H1 (cell line): ENCODE data around the gene MYO5A. TPM values are rescaled to one million over a fixed set of nuclear protein-coding genes. Genes with fewer than 3 reads are reported as not detected.

Experiments used
- CBX8 ChIP-seq: fragments of 300-800, 300-1000 bp; sonication (generic); IDR thresholded peaks from 2 replicates; pipeline ENCODE4 v1.7.1; 2016; ENCODE audit warnings: low read depth, low read length, borderline replicate concordance
- HDAC2 ChIP-seq, 2 experiments: fragments of 300-600 bp in 1 of 2; sonication (generic) in 1 of 2; IDR thresholded peaks; 2 replicates each; pipeline ENCODE4 v1.6.1; 2011 to 2012; ENCODE audit warnings: low read depth in 2 of 2, low read length in 2 of 2, mild to moderate bottlenecking in 2 of 2, moderate library complexity in 2 of 2, borderline replicate concordance in 1 of 2, inconsistent platforms in 1 of 2
- MAFK ChIP-seq: IDR thresholded peaks from 2 replicates; pipeline ENCODE4 v1.6.1; 2012; ENCODE audit warnings: low read depth, mild to moderate bottlenecking, improper control_type of control experiment, low read length
- POLR2A ChIP-seq, 2 experiments: IDR thresholded peaks; 1 replicate in 1 of 2; 2 replicates in 1 of 2; pipeline ENCODE4 v1.6.1; 2011; ENCODE audit warnings: low read depth in 2 of 2, low read length in 2 of 2, mild to moderate bottlenecking in 2 of 2; ENCODE audit errors: control extremely low read depth in 1 of 2
- SIX5 ChIP-seq: IDR thresholded peaks from 2 replicates; pipeline ENCODE4 v1.6.1; 2011; ENCODE audit warnings: mild to moderate bottlenecking, low read depth, low read length
- TCF12 ChIP-seq: IDR thresholded peaks from 2 replicates; pipeline ENCODE4 v1.6.1; 2011; ENCODE audit warnings: low read depth, mild to moderate bottlenecking, low read length
- TEAD4 ChIP-seq: IDR thresholded peaks from 2 replicates; pipeline ENCODE4 v1.6.1; 2012; ENCODE audit warnings: low read depth, low read length, inconsistent platforms, mixed read lengths
- polyA plus RNA-seq, 7 experiments: library from polyadenylated mRNA; depleted of rRNA in 3 of 7; stranded (reverse) in 5 of 7; unstranded in 2 of 7; fragments of >200 nt in 5 of 7; fragments of 200-250 nt in 2 of 7; gene quantifications; 1 replicate in 5 of 7; 2 replicates in 1 of 7; 4 replicates in 1 of 7; pipeline versions ENCODE4 v1.2.1 to v1.2.3, GENCODE V29; 2011 to 2013; ENCODE audit warnings: missing spikeins in 2 of 7, mixed read lengths in 2 of 7
- total RNA-seq: library from RNA; stranded (reverse); fragmentation: NEBNext Ultra II Directional; extraction: Animal tissue kit (Norgen Biotek cat#: 25700); gene quantifications from 2 replicates; pipeline ENCODE4 v1.2.1, GENCODE V29; 2021
- TF ChIP-seq, protein P1 (sequence below): fragments of 300-600 bp; sonication (generic); IDR thresholded peaks from 2 replicates; pipeline ENCODE4 v1.7.1; 2012; ENCODE audit warnings: low read length, moderate library complexity, mild to moderate bottlenecking, inconsistent platforms; ENCODE audit not compliant: insufficient replicate concordance

MYO5A gene
- total and polyA plus RNA-seq, 2 of the 8 experiments (the other 6 are each of a cell fraction or from before 2014, with no cell fraction given), result 11.4 to 24.7 TPM

DNA sequence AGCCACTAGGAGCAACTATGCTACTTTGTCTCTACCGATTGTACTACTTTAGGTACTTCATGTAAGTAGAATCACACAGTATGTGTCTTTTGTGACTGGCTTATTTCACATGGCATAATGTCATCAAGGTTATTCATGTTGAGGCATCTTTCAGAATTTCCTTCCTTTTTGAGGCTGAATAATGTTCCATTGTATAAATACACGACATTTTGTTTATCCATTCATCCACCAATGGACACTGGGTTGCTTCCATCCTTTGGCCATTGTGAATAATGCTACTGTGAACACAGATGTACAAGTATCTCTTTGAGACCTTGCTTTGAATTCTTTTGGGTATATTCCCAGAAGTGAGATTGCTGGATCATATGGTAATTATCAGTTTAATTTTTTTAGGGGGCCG is 29.2 kb downstream of the MYO5A start (continued):
- TF ChIP-seq, protein P1, sequence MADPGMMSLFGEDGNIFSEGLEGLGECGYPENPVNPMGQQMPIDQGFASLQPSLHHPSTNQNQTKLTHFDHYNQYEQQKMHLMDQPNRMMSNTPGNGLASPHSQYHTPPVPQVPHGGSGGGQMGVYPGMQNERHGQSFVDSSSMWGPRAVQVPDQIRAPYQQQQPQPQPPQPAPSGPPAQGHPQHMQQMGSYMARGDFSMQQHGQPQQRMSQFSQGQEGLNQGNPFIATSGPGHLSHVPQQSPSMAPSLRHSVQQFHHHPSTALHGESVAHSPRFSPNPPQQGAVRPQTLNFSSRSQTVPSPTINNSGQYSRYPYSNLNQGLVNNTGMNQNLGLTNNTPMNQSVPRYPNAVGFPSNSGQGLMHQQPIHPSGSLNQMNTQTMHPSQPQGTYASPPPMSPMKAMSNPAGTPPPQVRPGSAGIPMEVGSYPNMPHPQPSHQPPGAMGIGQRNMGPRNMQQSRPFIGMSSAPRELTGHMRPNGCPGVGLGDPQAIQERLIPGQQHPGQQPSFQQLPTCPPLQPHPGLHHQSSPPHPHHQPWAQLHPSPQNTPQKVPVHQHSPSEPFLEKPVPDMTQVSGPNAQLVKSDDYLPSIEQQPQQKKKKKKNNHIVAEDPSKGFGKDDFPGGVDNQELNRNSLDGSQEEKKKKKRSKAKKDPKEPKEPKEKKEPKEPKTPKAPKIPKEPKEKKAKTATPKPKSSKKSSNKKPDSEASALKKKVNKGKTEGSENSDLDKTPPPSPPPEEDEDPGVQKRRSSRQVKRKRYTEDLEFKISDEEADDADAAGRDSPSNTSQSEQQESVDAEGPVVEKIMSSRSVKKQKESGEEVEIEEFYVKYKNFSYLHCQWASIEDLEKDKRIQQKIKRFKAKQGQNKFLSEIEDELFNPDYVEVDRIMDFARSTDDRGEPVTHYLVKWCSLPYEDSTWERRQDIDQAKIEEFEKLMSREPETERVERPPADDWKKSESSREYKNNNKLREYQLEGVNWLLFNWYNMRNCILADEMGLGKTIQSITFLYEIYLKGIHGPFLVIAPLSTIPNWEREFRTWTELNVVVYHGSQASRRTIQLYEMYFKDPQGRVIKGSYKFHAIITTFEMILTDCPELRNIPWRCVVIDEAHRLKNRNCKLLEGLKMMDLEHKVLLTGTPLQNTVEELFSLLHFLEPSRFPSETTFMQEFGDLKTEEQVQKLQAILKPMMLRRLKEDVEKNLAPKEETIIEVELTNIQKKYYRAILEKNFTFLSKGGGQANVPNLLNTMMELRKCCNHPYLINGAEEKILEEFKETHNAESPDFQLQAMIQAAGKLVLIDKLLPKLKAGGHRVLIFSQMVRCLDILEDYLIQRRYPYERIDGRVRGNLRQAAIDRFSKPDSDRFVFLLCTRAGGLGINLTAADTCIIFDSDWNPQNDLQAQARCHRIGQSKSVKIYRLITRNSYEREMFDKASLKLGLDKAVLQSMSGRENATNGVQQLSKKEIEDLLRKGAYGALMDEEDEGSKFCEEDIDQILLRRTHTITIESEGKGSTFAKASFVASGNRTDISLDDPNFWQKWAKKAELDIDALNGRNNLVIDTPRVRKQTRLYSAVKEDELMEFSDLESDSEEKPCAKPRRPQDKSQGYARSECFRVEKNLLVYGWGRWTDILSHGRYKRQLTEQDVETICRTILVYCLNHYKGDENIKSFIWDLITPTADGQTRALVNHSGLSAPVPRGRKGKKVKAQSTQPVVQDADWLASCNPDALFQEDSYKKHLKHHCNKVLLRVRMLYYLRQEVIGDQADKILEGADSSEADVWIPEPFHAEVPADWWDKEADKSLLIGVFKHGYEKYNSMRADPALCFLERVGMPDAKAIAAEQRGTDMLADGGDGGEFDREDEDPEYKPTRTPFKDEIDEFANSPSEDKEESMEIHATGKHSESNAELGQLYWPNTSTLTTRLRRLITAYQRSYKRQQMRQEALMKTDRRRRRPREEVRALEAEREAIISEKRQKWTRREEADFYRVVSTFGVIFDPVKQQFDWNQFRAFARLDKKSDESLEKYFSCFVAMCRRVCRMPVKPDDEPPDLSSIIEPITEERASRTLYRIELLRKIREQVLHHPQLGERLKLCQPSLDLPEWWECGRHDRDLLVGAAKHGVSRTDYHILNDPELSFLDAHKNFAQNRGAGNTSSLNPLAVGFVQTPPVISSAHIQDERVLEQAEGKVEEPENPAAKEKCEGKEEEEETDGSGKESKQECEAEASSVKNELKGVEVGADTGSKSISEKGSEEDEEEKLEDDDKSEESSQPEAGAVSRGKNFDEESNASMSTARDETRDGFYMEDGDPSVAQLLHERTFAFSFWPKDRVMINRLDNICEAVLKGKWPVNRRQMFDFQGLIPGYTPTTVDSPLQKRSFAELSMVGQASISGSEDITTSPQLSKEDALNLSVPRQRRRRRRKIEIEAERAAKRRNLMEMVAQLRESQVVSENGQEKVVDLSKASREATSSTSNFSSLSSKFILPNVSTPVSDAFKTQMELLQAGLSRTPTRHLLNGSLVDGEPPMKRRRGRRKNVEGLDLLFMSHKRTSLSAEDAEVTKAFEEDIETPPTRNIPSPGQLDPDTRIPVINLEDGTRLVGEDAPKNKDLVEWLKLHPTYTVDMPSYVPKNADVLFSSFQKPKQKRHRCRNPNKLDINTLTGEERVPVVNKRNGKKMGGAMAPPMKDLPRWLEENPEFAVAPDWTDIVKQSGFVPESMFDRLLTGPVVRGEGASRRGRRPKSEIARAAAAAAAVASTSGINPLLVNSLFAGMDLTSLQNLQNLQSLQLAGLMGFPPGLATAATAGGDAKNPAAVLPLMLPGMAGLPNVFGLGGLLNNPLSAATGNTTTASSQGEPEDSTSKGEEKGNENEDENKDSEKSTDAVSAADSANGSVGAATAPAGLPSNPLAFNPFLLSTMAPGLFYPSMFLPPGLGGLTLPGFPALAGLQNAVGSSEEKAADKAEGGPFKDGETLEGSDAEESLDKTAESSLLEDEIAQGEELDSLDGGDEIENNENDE, result no peak
- TF ChIP-seq TEAD4, result no peak
- no peak for TF ChIP-seq POLR2A (IDR thresholded peaks at IDR 0.05; ENCODE audit: control extremely low read depth in 1 of 2, low read depth in 2 of 2, low read length in 2 of 2)
- no peak for TF ChIP-seq MAFK
- no peak for TF ChIP-seq HDAC2 (IDR thresholded peaks at IDR 0.05; ENCODE audit: borderline replicate concordance in 1 of 2, low read depth in 2 of 2, low read length in 2 of 2)
- TF ChIP-seq SIX5, result no peak
- TF ChIP-seq TCF12, result no peak
- TF ChIP-seq CBX8, result no peak
